Esophagus (tissue), 2 donors: ENCODE results near the gene GOLGA6L1. TPM values are rescaled to one million over a fixed set of nuclear protein-coding genes. Genes with fewer than 3 reads are reported as not detected.
"Not testable (repeated sequence)": the region's sequence is repeated elsewhere in the genome, so short reads cannot be mapped to it uniquely, and the experiment has no call there.

ENCODE experiments used
- H3K27ac ChIP-seq, 2 donors: one replicate each; pipeline ENCODE4 v1.5.1; 2013; ENCODE audit warnings: low read depth in 2 of 2, mild to moderate bottlenecking in 2 of 2, inconsistent platforms in 1 of 2, low read length in 1 of 2, moderate library complexity in 1 of 2
- H3K27me3 ChIP-seq, 2 donors: one replicate each; pipeline ENCODE4 v1.6.1; 2013; ENCODE audit warnings: low read length in 2 of 2, control low read depth in 1 of 2, mild to moderate bottlenecking in 1 of 2; ENCODE audit not compliant: insufficient read depth in 2 of 2, control insufficient read depth in 1 of 2
- H3K36me3 ChIP-seq, 2 donors: one replicate each; pipeline ENCODE4 v1.6.1; 2013; ENCODE audit warnings: low read length in 1 of 2; ENCODE audit not compliant: control insufficient read depth in 2 of 2, insufficient read depth in 2 of 2
- H3K4me1 ChIP-seq, 2 donors: one replicate each; pipeline ENCODE4 v1.6.1; 2013; ENCODE audit warnings: low read length in 1 of 2; ENCODE audit not compliant: control insufficient read depth in 2 of 2, insufficient read depth in 2 of 2
- H3K4me3 ChIP-seq, 2 donors: one replicate each; pipeline ENCODE4 v1.5.1; 2013; ENCODE audit warnings: low read length in 2 of 2, mild to moderate bottlenecking in 2 of 2, low read depth in 1 of 2, moderate library complexity in 1 of 2
- H3K9me3 ChIP-seq, 2 donors: one replicate each; pipeline ENCODE4 v1.6.1; 2013; ENCODE audit warnings: mild to moderate bottlenecking in 2 of 2, low read depth in 1 of 2, low read length in 1 of 2, moderate library complexity in 1 of 2; ENCODE audit not compliant: control insufficient read depth in 2 of 2, insufficient read depth in 1 of 2
- WGBS, 2 donors: extraction: QIAGEN DNeasy Blood & Tissue Kit; methylation state at CpG; one replicate each; pipeline ENCODE4 v1.1.7; 2013; 5-methylcytosine and 5-hydroxymethylcytosine counted together
- polyA plus RNA-seq, 2 donors: library from polyadenylated mRNA; stranded (reverse); fragments of 200-250 nt; gene quantifications; one replicate each; pipeline ENCODE4 v1.2.3, GENCODE V29; 2013
- donor health status: healthy with polysubstance abuse.
- donor health status: Bipolar disorder and iron deficiency.

GOLGA6L1 gene
- polyA plus RNA-seq, 2 donors, result not detected

- no peaks in the 10 kb centered on the region for H3K9me3 ChIP-seq
- H3K4me3 ChIP-seq, result no peak overlapping the region
- H3K27me3 ChIP-seq, result no peaks in the 10 kb centered on the region
- H3K27ac ChIP-seq, result no peak overlapping the region
- 68 to 70% methylated on average over 1 of the region's 1 CpG for WGBS, 2 donors
- H3K36me3 ChIP-seq, result no peaks in the 10 kb centered on the region
- H3K4me1 ChIP-seq, result no peaks in the 10 kb centered on the region
Measured at GRCh38 chr15:23095796-23096195, 40.8 kb downstream of the GOLGA6L1 start.

GRCh38 chr15:23083115-23083514 is 53.5 kb downstream of the GOLGA6L1 start:
- Histone ChIP-seq H3K36me3 (no peaks in the 10 kb centered on the region), H3K27me3 (no peaks in the 10 kb centered on the region), H3K4me3 (no peak overlapping the region), H3K27ac (no peak overlapping the region), H3K9me3 (no peaks in the 10 kb centered on the region), H3K4me1 (no peaks in the 10 kb centered on the region)
- WGBS, 2 donors, result 66 to 90% methylated on average over 1 of the region's 1 CpG

GRCh38 chr15:23081996-23082737 is 54.5 kb downstream of the GOLGA6L1 start:
- not testable (repeated sequence) for H3K27me3 ChIP-seq, H3K27ac ChIP-seq, H3K9me3 ChIP-seq, H3K4me1 ChIP-seq, H3K4me3 ChIP-seq, H3K36me3 ChIP-seq
- WGBS, 2 donors, result 65 to 70% methylated on average over 8 of the region's 8 CpGs

- Histone ChIP-seq H3K4me1 (no peaks in the 10 kb centered on the region), H3K9me3 (no peaks in the 10 kb centered on the region), H3K36me3 (no peaks in the 10 kb centered on the region), H3K27me3 (no peaks in the 10 kb centered on the region), H3K4me3 (no peak overlapping the region), H3K27ac (no peak overlapping the region)
- WGBS, 2 donors, result 76 to 78% methylated on average over 3 of the region's 3 CpGs
Measured at GRCh38 chr15:23081271-23081670, 55.4 kb downstream of the GOLGA6L1 start.

- Histone ChIP-seq H3K9me3 (no peaks in the 10 kb centered on the region), H3K4me1 (no peaks in the 10 kb centered on the region), H3K27ac (no peak overlapping the region), H3K4me3 (no peak overlapping the region), H3K36me3 (no peaks in the 10 kb centered on the region), H3K27me3 (no peaks in the 10 kb centered on the region)
- 78 to 83% methylated on average over 7 of the region's 7 CpGs for WGBS, 2 donors
Measured at GRCh38 chr15:23079766-23080165, 56.9 kb downstream of the GOLGA6L1 start.

Other genes starting within 250 kb of the GOLGA6L1 start
- 10 to 100 TPM; 32.1 to 44.3 TPM for gene CYFIP1, start 156.5 kb downstream of the GOLGA6L1 start, polyA plus RNA-seq
- 1 to 10 TPM; 5.2 to 7.8 TPM for gene TUBGCP5, start 97.3 kb downstream of the GOLGA6L1 start, polyA plus RNA-seq
- gene GOLGA6L26, start 197.4 kb upstream of the GOLGA6L1 start, polyA plus RNA-seq, result not detected
- under 1 TPM; 0.04 to 0.10 TPM for gene GOLGA8S, start 217.9 kb upstream of the GOLGA6L1 start, polyA plus RNA-seq